ENCODE data around the gene TRAF2. TPM values are rescaled to one million over a fixed set of nuclear protein-coding genes. Genes with fewer than 3 reads are reported as not detected.
"Not testable (repeated sequence)": the region's sequence is repeated elsewhere in the genome, so short reads cannot be mapped to it uniquely, and the experiment has no call there.

The TRAF2 gene
- total RNA-seq, 1 donor from 2014 or later: 16.4 TPM

DNA sequence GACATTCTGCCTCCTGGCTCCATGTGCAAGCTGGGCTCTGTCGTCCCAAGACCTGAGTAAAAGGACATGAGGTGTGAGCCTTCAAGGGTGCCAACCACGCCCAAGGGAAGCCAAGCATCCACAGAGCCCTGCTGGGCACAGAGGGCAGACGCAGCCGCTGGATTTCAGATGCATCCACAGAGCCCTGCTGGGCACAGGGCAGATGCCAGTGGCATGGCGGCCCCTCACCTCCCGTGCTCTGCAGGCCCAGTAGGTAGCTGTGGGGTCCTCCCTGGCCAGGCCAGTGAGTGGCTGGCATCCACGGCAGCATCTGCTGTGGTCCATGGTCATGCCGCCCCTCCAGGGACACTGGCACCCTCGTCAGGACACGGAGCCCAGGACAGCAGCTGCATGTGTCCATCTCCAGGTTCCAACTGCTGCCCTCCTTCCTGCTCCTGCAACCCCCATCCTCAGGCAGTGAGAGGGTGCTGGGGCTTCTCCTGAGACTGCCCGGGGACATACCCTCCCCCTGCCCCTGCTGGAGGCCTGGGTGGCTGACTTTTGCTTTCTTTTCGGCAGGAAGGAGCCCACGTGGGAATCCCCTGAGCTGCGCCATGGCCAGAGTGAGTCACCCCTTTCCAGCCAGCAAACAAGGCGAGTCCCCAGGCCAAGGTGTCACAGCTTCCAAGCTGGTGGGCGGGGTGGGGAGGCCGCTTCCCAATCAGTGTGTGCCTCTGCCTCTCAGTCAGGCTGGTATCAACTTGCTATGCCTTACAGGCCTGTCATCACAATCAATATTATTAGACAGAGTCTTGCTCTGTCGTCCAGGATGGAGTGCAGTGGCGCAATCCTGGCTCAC lies 4.0 kb upstream of the TRAF2 start:
- DNase-seq (ENCODE audit: low spot score): peak; percentile 84

DNA sequence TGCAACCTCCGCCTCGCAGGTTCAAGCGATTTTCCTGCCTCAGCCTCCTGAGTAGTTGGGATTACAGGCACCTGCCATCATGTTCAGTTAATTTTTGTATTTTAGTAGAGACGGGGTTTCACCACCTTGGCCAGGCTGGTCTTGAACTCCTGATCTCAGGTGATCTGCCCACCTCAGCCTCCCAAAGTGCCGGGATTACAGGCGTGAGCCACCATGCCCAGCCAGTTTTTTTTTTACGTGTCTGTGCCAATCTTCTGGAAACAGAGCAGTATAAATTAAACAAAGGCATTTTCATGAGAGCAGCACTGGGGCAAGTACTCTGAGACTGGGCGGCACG lies 3.4 kb upstream of the TRAF2 start:
- DNase-seq (ENCODE audit: low spot score): not testable (repeated sequence)

DNA sequence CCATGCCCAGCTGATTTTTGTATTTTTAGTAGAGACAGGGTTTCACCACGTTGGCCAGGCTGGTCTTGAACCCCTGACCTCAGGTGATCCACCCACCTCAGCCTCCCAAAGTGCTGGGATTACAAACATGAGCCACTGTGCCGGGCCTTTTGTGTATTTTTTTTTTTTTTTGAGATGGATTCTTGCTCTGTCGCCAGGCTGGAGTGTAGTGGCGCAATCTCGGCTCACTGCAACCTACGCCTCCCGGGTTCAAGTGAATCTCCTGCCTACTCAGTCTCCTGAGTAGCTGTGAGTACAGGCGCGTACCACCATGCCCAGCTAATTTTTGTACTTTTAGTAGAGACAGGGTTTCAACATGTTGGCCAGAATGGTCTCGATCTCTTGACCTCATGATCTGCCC lies 2.6 kb upstream of the TRAF2 start:
- not testable (repeated sequence) for DNase-seq (ENCODE audit: low spot score)

- no peak for DNase-seq (ENCODE audit: low spot score)
Measured at GRCh38 chr9:136886610-136887597, 588 bp downstream of the TRAF2 start.

- DNase-seq (ENCODE audit: low spot score): no peak
Measured at GRCh38 chr9:136888454-136888853, 2.1 kb downstream of the TRAF2 start.

DNA sequence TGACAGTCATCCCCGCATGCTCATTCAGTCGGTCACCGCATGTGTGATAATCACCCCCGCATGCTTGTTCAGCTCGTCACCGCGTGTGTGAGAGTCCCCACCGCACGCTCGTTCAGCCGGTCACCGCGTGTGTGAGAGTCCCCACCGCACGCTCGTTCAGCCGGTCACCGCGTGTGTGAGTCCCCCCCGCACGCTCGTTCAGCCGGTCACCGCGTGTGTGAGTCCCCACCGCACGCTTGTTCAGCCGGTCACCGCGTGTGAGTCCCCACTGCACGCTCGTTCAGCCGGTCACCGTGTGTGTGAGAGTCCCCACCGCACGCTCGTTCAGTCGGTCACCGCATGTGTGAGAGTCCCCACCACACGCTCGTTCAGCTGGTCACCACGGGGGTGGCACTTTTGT lies 3.5 kb downstream of the TRAF2 start:
- no peak for DNase-seq (ENCODE audit: low spot score)

GRCh38 chr9:136890661-136891060 lies 4.3 kb downstream of the TRAF2 start:
- no peak for DNase-seq (ENCODE audit: low spot score)

GRCh38 chr9:136896027-136896426 lies 9.7 kb downstream of the TRAF2 start:
- DNase-seq (ENCODE audit: low spot score): no peak

- DNase-seq (ENCODE audit: low spot score): no peak
Measured at GRCh38 chr9:136898483-136899100, 12.3 kb downstream of the TRAF2 start.

DNA sequence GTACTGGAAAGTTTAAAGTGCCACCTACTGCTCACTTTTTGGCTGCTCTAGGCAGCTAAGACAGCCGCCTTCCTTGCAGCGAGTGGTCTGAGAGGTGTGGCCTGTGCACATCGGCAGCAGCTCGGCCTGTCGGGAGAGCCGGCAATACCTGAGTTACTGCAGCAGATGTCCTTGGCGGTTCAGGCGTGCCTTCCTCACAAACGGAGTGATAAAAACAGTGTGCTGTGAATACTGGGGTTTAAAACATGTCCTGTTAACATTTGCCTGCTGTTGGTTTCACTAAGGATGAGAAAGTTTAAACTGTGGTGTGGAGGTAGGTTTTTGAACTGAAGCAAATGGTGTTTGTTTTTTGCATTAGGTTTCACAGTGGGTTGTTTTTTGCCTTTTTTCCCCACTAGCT lies 12.9 kb downstream of the TRAF2 start:
- DNase-seq (ENCODE audit: low spot score): no peak

DNA sequence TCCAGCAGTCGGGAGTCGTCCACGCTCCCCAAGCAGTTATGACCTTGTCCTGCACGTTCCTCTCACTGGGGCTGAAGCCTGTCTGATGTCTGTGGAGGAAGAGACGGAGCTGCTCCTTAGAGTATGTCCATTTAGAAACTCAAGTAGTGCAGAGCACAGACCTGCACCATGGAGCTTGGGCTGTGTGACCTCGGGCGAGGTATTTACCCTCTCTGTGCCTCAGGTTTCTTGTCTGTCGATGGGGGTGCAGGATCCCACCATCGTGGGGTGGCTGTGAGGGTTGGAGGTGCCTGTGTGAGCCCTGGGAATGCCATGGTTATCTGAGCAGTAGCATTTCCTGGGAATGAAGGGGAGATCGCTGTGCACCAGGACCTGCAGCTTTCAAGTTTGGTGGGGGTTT lies 14.2 kb downstream of the TRAF2 start:
- DNase-seq (ENCODE audit: low spot score): no peak

GRCh38 chr9:136900988-136901515 lies 14.7 kb downstream of the TRAF2 start:
- no peak for DNase-seq (ENCODE audit: low spot score)

GRCh38 chr9:136901516-136902258 lies 15.4 kb downstream of the TRAF2 start:
- peak; percentile 62 for DNase-seq (ENCODE audit: low spot score)

DNA sequence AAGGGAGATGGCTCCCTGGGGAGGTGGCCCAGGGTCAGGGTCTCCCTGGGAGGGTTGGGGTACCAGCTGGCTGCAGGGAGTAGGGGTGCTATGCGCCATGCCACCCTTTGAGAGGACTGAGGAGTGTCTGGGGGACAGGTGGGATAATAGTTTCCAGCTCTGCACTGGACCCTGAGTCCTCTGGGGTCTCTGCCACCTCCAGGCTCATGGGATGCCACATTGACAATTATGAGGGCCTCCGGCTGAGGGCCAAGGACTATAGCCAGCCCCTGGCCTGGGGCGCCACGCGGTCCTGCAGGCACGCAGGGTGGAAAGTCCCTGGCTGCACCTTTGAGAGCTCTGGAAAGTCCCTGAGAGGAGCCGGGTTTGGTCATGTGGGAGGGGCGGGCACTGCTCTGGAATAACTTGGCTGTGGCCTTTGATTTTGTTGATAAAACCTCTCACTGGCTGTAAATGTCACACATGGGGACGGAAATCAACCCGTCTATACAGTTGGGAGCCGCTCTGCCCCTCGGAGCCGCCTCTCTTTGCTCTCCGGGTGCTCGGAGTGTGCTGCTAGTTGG lies 16.0 kb downstream of the TRAF2 start:
- DNase-seq (ENCODE audit: low spot score): peak; percentile 85

- no peak for DNase-seq (ENCODE audit: low spot score)
Measured at GRCh38 chr9:136903041-136903554, 16.8 kb downstream of the TRAF2 start.

- no peak for DNase-seq (ENCODE audit: low spot score)
Measured at GRCh38 chr9:136906266-136906665, 19.9 kb downstream of the TRAF2 start.

- no peak for DNase-seq (ENCODE audit: low spot score)
Measured at GRCh38 chr9:136907011-136907914, 20.9 kb downstream of the TRAF2 start.

DNA sequence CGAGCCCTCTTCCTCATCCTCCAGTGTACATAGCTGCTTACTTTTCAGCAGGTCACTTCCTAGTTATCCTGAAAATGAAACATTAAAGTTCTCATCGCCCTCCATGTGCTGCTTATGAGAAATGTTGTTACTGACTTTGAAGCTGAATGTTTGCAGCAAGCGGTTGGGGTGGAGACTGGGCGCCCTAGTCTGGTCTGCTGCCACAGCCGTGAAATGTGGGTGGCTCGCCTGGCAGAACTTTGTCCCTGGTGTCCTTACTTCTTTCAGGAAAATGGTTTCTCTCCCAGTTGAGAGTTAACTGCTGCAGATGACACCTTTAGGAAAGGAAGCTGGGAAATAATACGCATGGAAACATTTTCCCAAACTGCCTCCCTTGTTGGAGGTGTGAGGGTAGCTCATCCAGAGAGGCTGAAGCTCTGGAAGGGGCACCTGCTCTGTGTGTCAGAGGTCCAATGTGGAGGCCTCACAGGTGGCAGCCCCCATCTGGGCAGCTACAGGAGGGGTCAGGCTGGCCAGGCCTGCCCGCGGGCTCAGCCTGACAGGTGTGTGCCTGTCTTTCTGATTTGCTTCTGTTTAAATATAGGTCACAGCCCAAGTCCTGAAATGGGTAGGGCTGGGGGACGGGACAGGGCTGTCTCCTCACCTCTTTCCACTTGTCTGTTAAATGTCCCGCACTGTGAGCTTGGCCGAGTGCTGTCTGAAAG lies 24.0 kb downstream of the TRAF2 start:
- DNase-seq (ENCODE audit: low spot score): no peak

- DNase-seq (ENCODE audit: low spot score): no peak
Measured at GRCh38 chr9:136910901-136911245, 24.6 kb downstream of the TRAF2 start.

All from ureter (tissue), 1 donor.